ENCODE results near the gene RYR2.
"Not testable (repeated sequence)": the region's sequence is repeated elsewhere in the genome, so short reads cannot be mapped to it uniquely, and the experiment has no call there.

Gene RYR2

GRCh38 chr1:237791592-237791991 lies 749.6 kb downstream of the RYR2 start:
- DNase-seq (ENCODE audit: low read depth in 3 of 3): no peak

GRCh38 chr1:237792149-237792548 lies 750.2 kb downstream of the RYR2 start:
- no peak for DNase-seq (ENCODE audit: low read depth in 3 of 3)

DNA sequence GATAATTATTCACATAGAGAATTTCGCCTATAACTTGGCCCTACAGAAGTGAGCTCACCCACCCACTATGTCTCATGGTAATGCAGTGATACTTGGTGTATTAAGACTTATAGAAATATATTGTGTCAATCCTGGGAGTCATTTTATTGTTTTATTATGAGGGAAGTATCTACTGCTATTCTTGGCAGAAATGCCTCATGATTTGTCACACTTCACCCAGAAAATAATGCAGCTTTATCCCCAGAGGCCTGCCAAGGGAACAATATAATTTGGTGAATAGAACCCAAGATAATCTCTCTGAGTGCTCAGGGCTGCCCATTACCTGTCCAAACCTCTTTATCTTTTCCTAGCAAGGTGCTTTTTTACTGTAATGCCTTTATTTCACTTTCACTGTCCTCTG lies 750.7 kb downstream of the RYR2 start:
- DNase-seq (ENCODE audit: low read depth in 3 of 3): no peak

DNA sequence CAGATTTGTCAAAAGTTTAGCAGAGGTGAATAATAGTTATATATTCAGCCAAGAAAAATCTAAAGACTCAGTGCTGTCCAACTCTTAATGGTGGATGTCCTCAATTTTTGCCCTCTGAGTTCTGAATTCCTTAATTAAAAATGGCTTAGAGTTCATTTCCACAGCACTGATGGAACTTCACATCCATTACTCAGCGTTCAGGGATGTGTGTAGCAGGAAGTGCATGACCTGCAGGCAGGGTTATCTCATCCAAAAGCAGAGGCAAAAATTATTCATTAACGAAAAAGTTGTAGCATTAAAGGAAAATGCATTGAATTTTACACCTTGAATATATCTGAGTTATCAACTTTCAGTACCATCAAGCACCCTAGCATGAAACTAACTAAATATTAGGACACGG lies 752.1 kb downstream of the RYR2 start:
- DNase-seq (ENCODE audit: low read depth in 3 of 3): no peak

- DNase-seq (ENCODE audit: low read depth in 3 of 3): no peak
These were observed 753.6 kb downstream of the RYR2 start for GRCh38 chr1:237795558-237795957.

DNA sequence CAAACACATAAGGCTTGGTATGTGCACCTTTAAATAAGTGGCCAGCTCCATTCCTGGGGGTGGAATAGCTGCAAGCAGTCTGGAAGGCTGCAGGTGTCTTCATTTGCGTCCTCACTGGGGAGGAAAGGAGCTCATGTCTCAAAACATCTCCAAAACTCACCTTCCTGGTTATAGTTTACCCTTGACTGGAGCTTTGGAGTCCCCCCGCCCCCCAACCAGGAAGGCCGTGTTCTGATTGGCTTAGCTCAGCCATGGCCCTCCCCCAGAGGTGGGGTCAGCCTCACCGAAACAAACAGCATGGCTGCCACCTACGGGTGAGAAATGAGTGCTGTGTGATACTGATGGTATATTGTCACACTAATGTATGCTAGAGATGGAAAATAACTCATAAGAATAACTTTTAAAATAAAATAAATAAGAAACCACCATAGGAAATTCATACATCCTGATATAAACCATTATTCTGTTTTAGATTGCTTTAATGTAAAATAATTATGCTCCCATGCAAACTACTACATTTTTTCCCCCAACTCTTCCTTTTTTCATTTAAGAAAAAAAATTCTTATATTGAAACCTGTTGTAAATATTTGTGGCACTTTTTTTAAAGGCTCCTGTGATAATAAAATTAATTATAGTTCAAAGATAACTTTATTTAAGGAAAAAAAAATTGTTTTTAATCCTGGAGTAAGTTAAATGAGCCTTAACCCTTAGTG lies 757.9 kb downstream of the RYR2 start:
- DNase-seq (ENCODE audit: low read depth in 3 of 3): peak in 2 of 3 donors; percentile 5 to 17

DNA sequence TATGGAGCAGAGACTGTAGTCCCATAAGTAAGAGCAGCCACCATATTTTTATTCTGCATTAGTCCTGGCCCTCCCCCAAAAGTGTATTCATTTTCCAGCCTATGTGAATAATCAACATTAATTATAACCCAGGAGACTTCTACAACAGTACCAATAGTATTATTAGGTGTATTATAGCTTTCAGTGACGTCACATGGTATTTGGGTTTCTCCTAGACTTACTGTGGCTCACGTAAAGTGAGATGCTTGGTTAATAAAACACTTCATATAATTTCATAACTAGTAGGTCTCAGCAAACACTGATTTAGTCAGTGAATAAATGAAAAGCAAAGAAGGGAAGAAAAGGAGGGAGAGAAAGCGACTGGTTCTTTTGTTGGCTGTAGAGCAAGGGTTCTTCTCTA lies 762.5 kb downstream of the RYR2 start:
- DNase-seq (ENCODE audit: low read depth in 3 of 3): no peak

GRCh38 chr1:237809099-237809498 lies 767.1 kb downstream of the RYR2 start:
- no peak for DNase-seq (ENCODE audit: low read depth in 3 of 3)

- DNase-seq (ENCODE audit: low read depth in 3 of 3): no peak
These were observed 769.6 kb downstream of the RYR2 start for GRCh38 chr1:237811633-237812032.

DNA sequence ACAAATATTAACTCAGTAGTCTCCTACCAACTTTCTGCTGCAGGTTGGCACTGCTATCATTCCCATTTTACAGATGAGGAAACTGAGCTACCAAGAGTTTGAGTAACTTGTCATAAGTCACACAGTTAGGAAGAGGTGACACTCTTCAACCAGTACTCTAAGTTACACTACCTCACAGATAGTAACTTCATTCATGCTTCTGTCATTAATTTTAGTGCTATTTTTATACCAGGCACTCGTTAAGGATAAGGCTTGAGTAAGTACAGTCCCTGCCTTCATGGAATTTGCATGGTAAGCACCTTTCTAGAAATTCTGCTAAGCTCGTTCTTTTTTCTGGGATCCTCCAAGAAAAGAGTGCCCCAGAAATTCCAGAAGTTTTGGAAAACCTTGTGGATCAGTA lies 770.1 kb downstream of the RYR2 start:
- no peak for DNase-seq (ENCODE audit: low read depth in 3 of 3)

GRCh38 chr1:237814319-237814924 lies 772.4 kb downstream of the RYR2 start:
- DNase-seq (ENCODE audit: low read depth in 3 of 3): no peak

GRCh38 chr1:237817277-237817676 lies 775.3 kb downstream of the RYR2 start:
- DNase-seq (ENCODE audit: low read depth in 3 of 3): no peak

DNA sequence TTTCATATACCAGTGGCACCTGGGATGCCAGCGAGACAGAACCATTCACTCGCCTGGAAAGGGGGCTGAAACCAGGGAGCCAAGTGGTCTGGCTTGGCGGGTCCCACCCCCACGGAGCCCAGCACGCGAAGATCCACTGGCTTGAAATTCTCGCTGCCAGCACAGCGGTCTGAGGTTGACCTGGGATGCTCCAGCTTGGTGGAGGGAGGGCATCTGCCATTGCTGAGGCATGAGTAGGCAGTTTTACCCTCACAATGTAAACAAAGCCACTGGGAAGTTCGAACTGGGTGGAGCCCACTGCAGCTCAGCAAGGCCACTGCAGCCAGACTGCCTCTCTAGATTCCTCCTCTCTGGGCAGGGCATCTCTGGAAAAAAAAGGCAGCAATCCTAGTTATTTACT lies 778.6 kb downstream of the RYR2 start:
- not testable (repeated sequence) for DNase-seq (ENCODE audit: low read depth in 3 of 3)

DNA sequence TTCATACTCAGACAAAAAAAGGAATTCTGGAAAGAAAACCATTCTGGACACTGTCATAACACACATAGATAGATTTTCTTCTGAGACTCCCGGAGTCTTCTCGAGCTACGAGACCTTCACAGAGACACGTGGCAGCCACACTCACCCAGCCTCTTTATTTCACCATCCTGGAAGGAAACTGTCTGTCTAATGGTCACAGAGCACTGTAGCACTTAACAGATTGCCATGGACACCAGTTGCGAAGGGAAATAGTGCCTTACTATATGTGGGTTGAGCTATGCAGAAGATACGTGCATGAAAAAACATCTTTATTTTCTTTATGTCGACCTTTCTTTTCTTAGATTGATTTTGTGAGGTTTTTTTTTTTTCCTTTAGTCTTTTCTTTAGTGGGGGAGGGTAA lies 790.9 kb downstream of the RYR2 start:
- no peak for DNase-seq (ENCODE audit: low read depth in 3 of 3)

DNA sequence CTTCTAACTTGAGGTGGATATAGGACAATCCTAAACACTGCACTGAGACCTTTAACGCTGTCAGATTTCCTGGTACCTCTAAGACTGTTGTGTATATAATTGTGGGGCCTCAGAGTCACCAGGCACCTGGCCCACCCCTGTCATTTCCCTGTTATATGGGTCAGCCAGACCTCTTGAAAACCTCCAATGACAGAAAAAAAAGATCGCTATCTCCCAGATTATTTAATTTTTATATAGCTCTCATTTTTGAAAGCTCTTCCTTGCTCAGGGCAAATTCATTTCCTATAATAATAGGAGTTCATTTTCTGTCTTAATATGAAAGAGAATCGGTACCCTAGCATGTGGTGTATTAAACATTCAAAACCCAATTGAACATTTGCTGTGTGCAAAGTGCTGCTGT lies 792.1 kb downstream of the RYR2 start:
- DNase-seq (ENCODE audit: low read depth in 3 of 3): no peak

DNA sequence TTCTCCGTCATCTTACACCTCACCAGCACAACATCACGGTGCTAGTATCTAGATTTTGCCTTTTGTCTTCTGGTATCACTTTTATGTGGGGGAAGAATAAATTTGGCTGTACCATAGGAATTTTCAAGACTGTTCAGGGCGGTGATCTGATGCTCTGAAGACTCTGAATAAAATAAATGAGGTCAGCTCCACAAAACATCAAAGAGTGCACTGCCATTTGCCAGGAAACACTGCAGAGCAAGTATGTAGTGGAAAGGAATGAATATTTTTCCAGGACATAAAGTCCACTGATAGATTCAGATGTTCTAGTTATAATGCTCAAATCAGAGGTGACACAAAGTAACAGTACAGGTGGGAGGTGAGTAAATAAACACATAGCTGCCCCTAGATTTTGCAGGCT lies 792.5 kb downstream of the RYR2 start:
- DNase-seq (ENCODE audit: low read depth in 3 of 3): no peak

DNA sequence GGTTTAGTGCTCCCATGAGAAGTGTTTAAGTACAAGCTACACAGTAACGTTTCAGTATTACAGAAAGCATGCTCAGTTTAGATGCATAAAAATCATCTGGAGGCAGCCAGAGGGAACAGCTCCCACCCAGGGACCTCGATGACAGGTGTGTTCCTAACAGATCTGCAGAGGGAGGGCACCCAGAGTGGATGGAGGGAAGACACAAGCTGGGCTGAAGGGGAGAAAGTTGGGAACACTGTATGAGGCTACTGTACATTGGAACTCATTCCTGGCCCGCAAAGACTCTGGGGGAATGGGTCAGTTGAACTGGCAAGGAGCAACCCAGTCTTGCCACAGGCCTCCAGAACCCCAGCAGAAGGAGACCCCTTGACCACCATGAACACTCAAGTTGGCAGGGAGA lies 796.3 kb downstream of the RYR2 start:
- no peak for DNase-seq (ENCODE audit: low read depth in 3 of 3)

- DNase-seq (ENCODE audit: low read depth in 3 of 3): no peak
These were observed 797.0 kb downstream of the RYR2 start for GRCh38 chr1:237838904-237839534.

DNA sequence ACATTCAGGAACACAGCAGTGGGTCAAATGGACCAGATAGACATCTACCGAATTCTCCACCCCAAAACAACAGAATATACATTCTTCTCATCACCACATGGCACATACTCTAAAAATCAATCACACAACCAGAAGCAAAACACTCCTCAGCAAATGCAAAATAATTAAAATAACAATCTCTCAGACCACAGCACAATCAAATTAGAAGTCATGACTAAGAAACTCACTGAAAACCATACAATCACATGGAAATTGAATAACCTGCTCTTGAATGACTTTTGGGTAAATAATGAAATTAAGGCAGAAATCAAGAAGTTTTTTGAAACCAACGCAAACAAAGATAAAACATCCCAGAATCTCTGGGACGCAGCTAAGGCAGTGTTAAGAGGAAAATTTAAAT lies 799.5 kb downstream of the RYR2 start:
- no peak for DNase-seq (ENCODE audit: low read depth in 3 of 3)

DNA sequence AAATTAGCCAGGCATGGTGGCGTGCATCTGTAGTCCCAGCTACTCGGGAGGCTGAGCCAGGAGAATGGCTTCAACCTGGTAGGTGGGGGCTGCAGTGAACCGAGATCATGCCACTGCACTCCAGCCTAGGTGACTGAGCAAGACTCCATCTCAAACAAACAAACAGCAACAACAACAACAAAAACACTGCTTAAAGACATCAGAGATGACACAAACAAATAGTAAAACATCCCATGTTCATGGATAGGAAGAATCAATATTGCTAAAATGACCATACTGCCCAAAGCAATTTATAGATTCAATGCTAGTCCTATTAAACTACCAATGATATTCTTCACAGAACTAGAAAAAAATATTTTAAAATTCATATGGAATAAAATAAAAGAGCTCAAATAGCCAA lies 801.5 kb downstream of the RYR2 start:
- DNase-seq (ENCODE audit: low read depth in 3 of 3): not testable (repeated sequence)

DNA sequence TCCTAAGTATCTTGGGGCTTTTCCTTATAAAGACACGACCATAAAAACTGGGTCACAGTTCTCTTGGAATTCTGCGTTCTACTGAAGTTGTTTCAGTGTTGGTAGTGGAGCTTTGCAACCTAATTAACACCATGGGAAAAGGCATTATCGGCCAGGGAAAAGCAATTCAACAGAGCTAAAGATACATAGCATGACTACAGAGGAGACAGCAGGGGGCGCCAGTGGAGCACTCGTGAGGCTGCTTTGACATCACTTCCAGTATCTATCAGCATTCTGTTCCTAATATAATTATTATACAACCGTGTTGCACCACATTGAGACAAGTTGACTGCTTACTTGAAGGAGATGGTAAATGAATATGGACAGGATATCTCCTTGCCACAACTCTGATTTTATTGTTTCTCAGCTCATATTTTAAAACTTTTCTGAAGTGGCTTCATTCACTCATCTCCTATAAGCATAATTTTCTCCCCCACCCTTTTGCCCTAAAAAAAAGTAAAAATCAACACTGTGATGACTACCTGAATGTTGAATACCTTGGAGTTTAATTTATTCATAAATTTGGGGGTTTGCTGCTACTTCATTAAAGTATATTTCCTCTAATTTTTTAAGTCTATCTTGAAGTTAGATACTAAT lies 809.3 kb downstream of the RYR2 start:
- DNase-seq (ENCODE audit: low read depth in 3 of 3): peak in 1 of 3 donors; percentile 9

GRCh38 chr1:237852342-237852741 lies 810.4 kb downstream of the RYR2 start:
- DNase-seq (ENCODE audit: low read depth in 3 of 3): no peak

- no peak for DNase-seq (ENCODE audit: low read depth in 3 of 3)
These were observed 815.5 kb downstream of the RYR2 start for GRCh38 chr1:237857455-237857854.
